IMR-90 (cell line): Measurements from ENCODE around the gene PCK1. TPM values are rescaled to one million over a fixed set of nuclear protein-coding genes. Genes with fewer than 3 reads are reported as not detected.

Experiments used
- ATAC-seq: fragments of 200-7000 bp; cut with Tn5 transposase; 2 replicates; pipeline ENCODE4 v1.9.1; 2020; ENCODE audit warnings: low read depth, mild to moderate bottlenecking, moderate library complexity
- BruUV-seq: library from RNA; stranded (reverse); fragments of 400-500 nt; replicated peaks from 2 replicates; lab custom pipeline; 2021; lab: Mats Ljungman, UMichigan
- CTCF ChIA-PET: fragments of 300-600 bp; formaldehyde crosslinking; extraction: SDS; loops from one replicate; lab custom pipeline; 2021; ENCODE audit warnings: antibody characterized with exemption; lab: Yijun Ruan, JAX
- POLR2A ChIA-PET: fragments of 300-600 bp; sonication (Branson Sonifier 250); formaldehyde crosslinking; loops from one replicate; lab custom pipeline; 2022; ENCODE audit warnings: antibody characterized with exemption; ENCODE audit not compliant: unreplicated experiment; lab: Charles Lee
- DNase-seq: peaks from one replicate; pipeline ENCODE4 v3.0.0; 2013
- H2AFZ ChIP-seq: replicated peaks from 2 replicates; pipeline ENCODE3; 2013; ENCODE audit warnings: low read length, mild to moderate bottlenecking; ENCODE audit not compliant: poor library complexity
- H2AK5ac ChIP-seq: 2 replicates; pipeline ENCODE4 v1.6.1; 2013; ENCODE audit warnings: low read depth, low read length, inconsistent platforms
- H2AK9ac ChIP-seq: replicated peaks from 2 replicates; pipeline ENCODE3; 2013; ENCODE audit warnings: mild to moderate bottlenecking, low read depth, low read length, moderate library complexity; ENCODE audit not compliant: poor library complexity
- H2BK120ac ChIP-seq: 2 replicates; pipeline ENCODE4 v1.6.1; 2013; ENCODE audit warnings: low read depth, low read length, inconsistent platforms
- H2BK15ac ChIP-seq: 3 replicates; pipeline ENCODE4 v1.6.1; 2013; ENCODE audit warnings: low read depth, low read length, inconsistent platforms
- H2BK20ac ChIP-seq: 2 replicates; pipeline ENCODE4 v1.6.1; 2013; ENCODE audit warnings: low read depth, mild to moderate bottlenecking, inconsistent platforms, low read length, moderate library complexity
- H2BK5ac ChIP-seq: 2 replicates; pipeline ENCODE4 v1.6.1; 2013; ENCODE audit warnings: mild to moderate bottlenecking, low read depth, low read length, inconsistent platforms; ENCODE audit not compliant: poor library complexity, severe bottlenecking
- H3K14ac ChIP-seq: replicated peaks from 2 replicates; pipeline ENCODE4 v1.6.1; 2013; ENCODE audit warnings: low read depth, low read length, inconsistent platforms
- H3K18ac ChIP-seq: 2 replicates; pipeline ENCODE4 v1.6.1; 2013; ENCODE audit warnings: low read depth, low read length, control low read depth
- H3K23ac ChIP-seq: 2 replicates; pipeline ENCODE4 v1.6.1; 2013; ENCODE audit warnings: low read depth, low read length, inconsistent platforms
- H3K27ac ChIP-seq: 2 replicates; pipeline ENCODE4 v1.5.1; 2013; ENCODE audit warnings: mild to moderate bottlenecking, control low read depth, low read length; ENCODE audit not compliant: insufficient read depth
- H3K27me3 ChIP-seq: 2 replicates; pipeline ENCODE4 v1.6.1; 2013; ENCODE audit warnings: low read length; ENCODE audit not compliant: control insufficient read depth, insufficient read depth
- H3K36me3 ChIP-seq: 2 replicates; pipeline ENCODE4 v1.6.1; 2013; ENCODE audit warnings: low read length, mixed read lengths; ENCODE audit not compliant: control insufficient read depth, insufficient read depth
- H3K4ac ChIP-seq: 2 replicates; pipeline ENCODE4 v1.6.1; 2013; ENCODE audit warnings: low read depth, low read length, inconsistent platforms
- H3K4me1 ChIP-seq: 2 replicates; pipeline ENCODE4 v1.6.1; 2013; ENCODE audit warnings: low read length, mixed read lengths; ENCODE audit not compliant: control insufficient read depth, insufficient read depth
- H3K4me2 ChIP-seq: 2 replicates; pipeline ENCODE4 v1.6.1; 2013; ENCODE audit warnings: low read depth, mild to moderate bottlenecking, control low read depth, low read length, moderate library complexity
- H3K4me3 ChIP-seq: 2 replicates; pipeline ENCODE4 v1.5.1; 2013; ENCODE audit warnings: low read depth, mild to moderate bottlenecking, control low read depth, low read length, moderate library complexity; ENCODE audit not compliant: insufficient read depth
- H3K56ac ChIP-seq: 2 replicates; pipeline ENCODE4 v1.6.1; 2013; ENCODE audit warnings: low read length, inconsistent platforms; ENCODE audit not compliant: insufficient read depth; ENCODE audit errors: extremely low read depth
- H3K79me1 ChIP-seq, 2 experiments: 2 replicates each; pipeline ENCODE4 v1.6.1; 2013; ENCODE audit warnings: low read length in 2 of 2, inconsistent platforms in 1 of 2, low read depth in 1 of 2
- H3K9ac ChIP-seq: 2 replicates; pipeline ENCODE4 v1.6.1; 2013; ENCODE audit warnings: low read depth, low read length, control low read depth
- H3K9me1 ChIP-seq: 2 replicates; pipeline ENCODE4 v1.6.1; 2013; ENCODE audit warnings: low read length, inconsistent platforms; ENCODE audit not compliant: insufficient read depth
- H3K9me3 ChIP-seq: 2 replicates; pipeline ENCODE4 v1.6.1; 2013; ENCODE audit warnings: low read length; ENCODE audit not compliant: control insufficient read depth, insufficient read depth
- H4K20me1 ChIP-seq: 2 replicates; pipeline ENCODE4 v1.6.1; 2013; ENCODE audit warnings: low read length, inconsistent platforms; ENCODE audit not compliant: insufficient read depth
- H4K5ac ChIP-seq: 2 replicates; pipeline ENCODE4 v1.6.1; 2013; ENCODE audit warnings: mild to moderate bottlenecking, low read depth, low read length, control low read depth
- H4K8ac ChIP-seq, 2 experiments: 2 replicates each; pipeline ENCODE4 v1.6.1; 2013; ENCODE audit warnings: low read depth in 2 of 2, low read length in 2 of 2, control low read depth in 1 of 2, inconsistent platforms in 1 of 2
- H4K91ac ChIP-seq: 2 replicates; pipeline ENCODE4 v1.6.1; 2013; ENCODE audit warnings: low read depth, low read length, inconsistent platforms; ENCODE audit not compliant: insufficient read depth
- BHLHE40 ChIP-seq: fragments of 150-350 bp; IDR thresholded peaks from 2 replicates; pipeline ENCODE4 v1.6.1; 2016; ENCODE audit warnings: mild to moderate bottlenecking, low read depth, low read length
- CEBPB ChIP-seq: IDR thresholded peaks from 2 replicates; pipeline ENCODE4 v1.6.1; 2012; ENCODE audit warnings: low read depth, low read length, improper control_type of control experiment
- CHD1 ChIP-seq: IDR thresholded peaks from 2 replicates; pipeline ENCODE4 v1.6.1; 2012; ENCODE audit warnings: low read depth, low read length, improper control_type of control experiment
- CTCF ChIP-seq: conservative IDR thresholded peaks from 2 replicates; pipeline ENCODE4 v1.5.1; 2012; ENCODE audit warnings: mild to moderate bottlenecking, low read depth, low read length, improper control_type of control experiment
- ELK1 ChIP-seq: fragments of 150-350 bp; IDR thresholded peaks from 2 replicates; pipeline ENCODE4 v1.6.1; 2016; ENCODE audit warnings: low read depth, mild to moderate bottlenecking, low read length, moderate library complexity, borderline replicate concordance
- FOS ChIP-seq: fragments of 150-350 bp; IDR thresholded peaks from 2 replicates; pipeline ENCODE4 v1.6.1; 2016; ENCODE audit warnings: low read depth, low read length
- MAFK ChIP-seq: IDR thresholded peaks from 2 replicates; pipeline ENCODE4 v1.6.1; 2012; ENCODE audit warnings: low read depth, low read length, improper control_type of control experiment
- MAZ ChIP-seq: IDR thresholded peaks from 2 replicates; pipeline ENCODE4 v1.6.1; 2012; ENCODE audit warnings: low read depth, mild to moderate bottlenecking, low read length, improper control_type of control experiment, moderate library complexity, borderline replicate concordance
- MXI1 ChIP-seq: IDR thresholded peaks from 2 replicates; pipeline ENCODE4 v1.6.1; 2012; ENCODE audit warnings: low read depth, mild to moderate bottlenecking, low read length, moderate library complexity, borderline replicate concordance
- NFE2L2 ChIP-seq: fragments of 150-350 bp; IDR thresholded peaks from 2 replicates; pipeline ENCODE4 v1.6.1; 2016; ENCODE audit warnings: low read depth, mild to moderate bottlenecking, low read length
- POLR2A ChIP-seq: IDR thresholded peaks from 2 replicates; pipeline ENCODE4 v1.6.1; 2012; ENCODE audit warnings: mild to moderate bottlenecking, low read depth, low read length
- RAD21 ChIP-seq: IDR thresholded peaks from 2 replicates; pipeline ENCODE4 v1.6.1; 2012; ENCODE audit warnings: low read length, improper control_type of control experiment
- RCOR1 ChIP-seq: IDR thresholded peaks from 2 replicates; pipeline ENCODE4 v1.6.1; 2012; ENCODE audit warnings: mild to moderate bottlenecking, low read length, improper control_type of control experiment; ENCODE audit not compliant: insufficient replicate concordance
- SMC3 ChIP-seq: fragments of 150-350 bp; IDR thresholded peaks from 2 replicates; pipeline ENCODE4 v1.6.1; 2016; ENCODE audit warnings: low read depth, mild to moderate bottlenecking, antibody characterized with exemption, low read length, moderate library complexity
- USF2 ChIP-seq: fragments of 150-350 bp; IDR thresholded peaks from 2 replicates; pipeline ENCODE4 v1.6.1; 2017; ENCODE audit warnings: mild to moderate bottlenecking, antibody characterized with exemption, low read length, low read depth
- WGBS, 2 experiments: methylation state at CpG; one replicate each; pipeline versions ENCODE4 v1.1.5 to v1.1.7; 2013; ENCODE audit warnings: missing lambda C conversion rate in 2 of 2; ENCODE audit not compliant: insufficient read length in 1 of 2; ENCODE audit errors: extremely low coverage in 2 of 2; 5-methylcytosine and 5-hydroxymethylcytosine counted together
- dilution Hi-C: fragments of 300-500 bp; cut with HindIII; formaldehyde crosslinking; loops from one replicate; pipeline ENCODE4 v1.14.3; 2018; ENCODE audit warnings: low sequenced_read_pairs; ENCODE audit not compliant: unreplicated experiment
- in situ Hi-C: fragments of 300-500 bp; cut with MboI; formaldehyde crosslinking; loops from 3 replicates; pipeline ENCODE4 v1.14.3; 2019; ENCODE audit warnings: low sequenced_read_pairs, inconsistent platforms, mixed read lengths
- intact Hi-C: fragments of 100-400 bp; cut with micrococcal nuclease; formaldehyde crosslinking; loops from 2 replicates; pipeline ENCODE4 v1.10.0; 2022
- polyA plus RNA-seq, 3 experiments: library from polyadenylated mRNA; depleted of rRNA; stranded (reverse); fragments of >200 nt; gene quantifications; 2 replicates each; pipeline ENCODE4 v1.2.3, GENCODE V29; 2012; ENCODE audit warnings: low replicate concordance in 1 of 3
- total RNA-seq: library from RNA; depleted of rRNA; stranded (reverse); fragments of >200 nt; gene quantifications from 2 replicates; pipeline ENCODE4 v1.2.3, GENCODE V29; 2012

PCK1 gene
- total and polyA plus RNA-seq, 2 of the 4 experiments (the other 2 are of a cell fraction) = not detected

- Histone ChIP-seq H2BK15ac (no peak overlapping the region), H4K8ac (no peak overlapping the region), H3K9me3 (no peaks in the 10 kb centered on the region), H3K4me3 (no peak overlapping the region), H4K5ac (no peak overlapping the region), H2AK9ac (no peak overlapping the region), H3K36me3 (no peaks in the 10 kb centered on the region), H2BK20ac (no peak overlapping the region), H2BK120ac (no peak overlapping the region), H3K4me2 (no peak overlapping the region), H3K79me1 (no peaks in the 10 kb centered on the region), H3K4ac (no peak overlapping the region), H2AFZ (no peak overlapping the region), H3K4me1 (no peaks in the 10 kb centered on the region), H3K18ac (no peak overlapping the region), H3K9ac (no peak overlapping the region), H3K27ac (no peak overlapping the region), H3K27me3 (peaks cover 29% of the 10 kb centered on the region), H3K56ac (no peak overlapping the region), H3K23ac (no peak overlapping the region), H4K91ac (no peak overlapping the region), H4K20me1 (no peaks in the 10 kb centered on the region), H2AK5ac (no peak overlapping the region), H2BK5ac (no peak overlapping the region), H3K14ac (no peak overlapping the region), H3K9me1 (no peaks in the 10 kb centered on the region)
- in situ Hi-C loops = no loop called here
- ATAC-seq (no peak), DNase-seq (no peak)
- whole genome bisulfite sequencing, 2 experiments = no CpG with 5 or more reads among the region's 2 CpGs
- dilution Hi-C loops = no loop called here
- no peak for TF ChIP-seq BHLHE40
- TF ChIP-seq NFE2L2 = no peak
- TF ChIP-seq SMC3 = no peak
- no peak for TF ChIP-seq USF2
- no peak for TF ChIP-seq CEBPB
- TF ChIP-seq MXI1 = no peak
- TF ChIP-seq MAFK = no peak
- no peak for TF ChIP-seq MAZ
- TF ChIP-seq FOS = no peak
- TF ChIP-seq CHD1 = no peak
- TF ChIP-seq RCOR1 = no peak
- TF ChIP-seq CTCF = no peak
- TF ChIP-seq ELK1 = no peak
- no peak for TF ChIP-seq POLR2A
- no peak for TF ChIP-seq RAD21
- ChIA-PET CTCF (no interaction called here), POLR2A (no interaction called here)
- intact Hi-C loops = no loop called here
- BruUV-seq = no TSS peak
Measured at GRCh38 chr20:57576002-57576401, 15.1 kb downstream of the PCK1 start.
